Tongue (tissue), 2 donors: ENCODE results near the gene CHCHD3. TPM values are rescaled to one million over a fixed set of nuclear protein-coding genes. Genes with fewer than 3 reads are reported as not detected.
"Not testable (repeated sequence)": the region's sequence is repeated elsewhere in the genome, so short reads cannot be mapped to it uniquely, and the experiment has no call there.

Experiments
- DNase-seq: peaks from one replicate; pipeline ENCODE4 v3.0.0-alpha.2; 2015
- total RNA-seq: library from RNA; depleted of rRNA; stranded (reverse); fragments of >200 nt; gene quantifications from one replicate; pipeline ENCODE4 v1.2.3, GENCODE V29; 2014

CHCHD3 gene
- total RNA-seq, 1 donor from 2014 or later, result 123 TPM

- no peak for DNase-seq
Observed at GRCh38 chr7:133044722-133045473, 37.0 kb downstream of the CHCHD3 start.

- no peak for DNase-seq
Observed at GRCh38 chr7:133040674-133041073, 41.2 kb downstream of the CHCHD3 start.

GRCh38 chr7:133040178-133040577, 41.7 kb downstream of the CHCHD3 start:
- no peak for DNase-seq

GRCh38 chr7:133039614-133040013, 42.3 kb downstream of the CHCHD3 start:
- DNase-seq, result no peak

GRCh38 chr7:133036289-133036688, 45.6 kb downstream of the CHCHD3 start:
- DNase-seq, result no peak

GRCh38 chr7:133035240-133035639, 46.6 kb downstream of the CHCHD3 start:
- not testable (repeated sequence) for DNase-seq

GRCh38 chr7:133030346-133030745, 51.5 kb downstream of the CHCHD3 start:
- peak; percentile 5 for DNase-seq

- DNase-seq, result no peak
Observed at GRCh38 chr7:133029463-133029862, 52.4 kb downstream of the CHCHD3 start.

- DNase-seq, result no peak
Observed at GRCh38 chr7:133027397-133027796, 54.5 kb downstream of the CHCHD3 start.

GRCh38 chr7:133026210-133026859, 55.6 kb downstream of the CHCHD3 start:
- DNase-seq, result no peak

GRCh38 chr7:133025056-133025455, 56.8 kb downstream of the CHCHD3 start:
- DNase-seq, result peak; percentile 5

- peak; percentile 21 for DNase-seq
Observed at GRCh38 chr7:133024596-133024995, 57.3 kb downstream of the CHCHD3 start.

- DNase-seq, result no peak
Observed at GRCh38 chr7:133023370-133024071, 58.4 kb downstream of the CHCHD3 start.

GRCh38 chr7:133022661-133023060, 59.2 kb downstream of the CHCHD3 start:
- DNase-seq, result no peak

GRCh38 chr7:133021196-133021595, 60.7 kb downstream of the CHCHD3 start:
- no peak for DNase-seq

GRCh38 chr7:133020496-133020895, 61.4 kb downstream of the CHCHD3 start:
- no peak for DNase-seq

- DNase-seq, result no peak
Observed at GRCh38 chr7:133019590-133019989, 62.3 kb downstream of the CHCHD3 start.

GRCh38 chr7:133016604-133017003, 65.3 kb downstream of the CHCHD3 start:
- no peak for DNase-seq

- no peak for DNase-seq
Observed at GRCh38 chr7:133015888-133016287, 66.0 kb downstream of the CHCHD3 start.

GRCh38 chr7:133011746-133012145, 70.1 kb downstream of the CHCHD3 start:
- no peak for DNase-seq

GRCh38 chr7:133009426-133010252, 72.3 kb downstream of the CHCHD3 start:
- DNase-seq, result no peak

GRCh38 chr7:133007961-133008360, 73.9 kb downstream of the CHCHD3 start:
- DNase-seq, result no peak
